Measurements from ENCODE around the gene ARRB1. TPM values are rescaled to one million over a fixed set of nuclear protein-coding genes. Genes with fewer than 3 reads are reported as not detected.

ARRB1 gene
- total and polyA plus RNA-seq, 2 of the 13 experiments (the other 11 are each of a cell fraction or from before 2014, with no cell fraction given), result 22.5 to 35.7 TPM

GRCh38 chr11:75351791-75352587 is 528 bp upstream of the ARRB1 start:
- peaks cover 13% of the 10 kb centered on the region; the same call in 1 of the 2 replicates for H4K20me1 ChIP-seq (ENCODE audit: insufficient read depth, low read length)
- H3K9ac ChIP-seq (ENCODE audit: insufficient read depth, low read depth, low read length), result peak overlapping the region; percentile 72
- H3K4me1 ChIP-seq (ENCODE audit: insufficient read depth, low read length), result peaks cover 52% of the 10 kb centered on the region
- no peak overlapping the region for H2AFZ ChIP-seq (ENCODE audit: low read length)
- ChIA-PET CTCF (ENCODE audit: low intra/inter-chr PET ratio, low total read pairs) (interaction anchor here (0.7 to 1.5 kb wide), 3 partner anchors 23 to 33 kb away, joined by 3 to 6 read pairs (median 3); no protein-coding TSS in a partner anchor), POLR2A (interaction anchor here (0.7 to 3.7 kb wide), 11 partner anchors 9 to 87 kb away, joined by 3 to 20 read pairs (median 4); no protein-coding TSS in a partner anchor)
- in situ Hi-C loops (cut with HindIII; ENCODE audit: extremely low pct_ligation_motif_present, low pct_unique_long_range_greater_than_20kb), result no loop called here
- 1% methylated on average over 15 of the region's 64 CpGs for WGBS (ENCODE audit: low lambda C conversion rate)
- peaks cover 40% of the 10 kb centered on the region for H3K79me2 ChIP-seq (ENCODE audit: insufficient read depth, low read length)
- no peaks in the 10 kb centered on the region for H3K9me3 ChIP-seq (ENCODE audit: low read length)
- peak; percentile 65 for FAIRE-seq
- intact Hi-C loops (cut with micrococcal nuclease; ENCODE audit: unreplicated experiment), result loop anchor here (2.0 kb wide), 1 partner anchor 29 kb away; no protein-coding TSS in a partner anchor
- H3K36me3 ChIP-seq (replicated peaks in 1 of 2; ENCODE audit: control insufficient read depth in 1 of 2, insufficient read depth in 2 of 2, low read length in 2 of 2), result no peaks in the 10 kb centered on the region
- BruUV-seq (replicated peaks), result TSS peak; percentile 86
- peak overlapping the region; percentile 63 to 86 (median 84) for H3K4me3 ChIP-seq (replicated peaks in 1 of 3; ENCODE audit: insufficient read depth in 1 of 3, low read depth in 2 of 3, low read length in 3 of 3)
- peaks cover 5 to 14% of the 10 kb centered on the region in 2 experiments; a peak in 3 of 5 replicates for H3K27me3 ChIP-seq (ENCODE audit: control insufficient read depth in 1 of 2, insufficient read depth in 2 of 2, low read length in 2 of 2)
- peak overlapping the region; percentile 85 for H3K27ac ChIP-seq (ENCODE audit: extremely low read length, insufficient read depth, low read length)
- ATAC-seq, result peak; percentile 83
- peak; percentile 90 for DNase-seq (ENCODE audit: low spot score)
- peak overlapping the region; percentile 94 for H3K4me2 ChIP-seq (ENCODE audit: low read depth, low read length)
- peak; percentile 56 for TF ChIP-seq ASH2L (IDR thresholded peaks at IDR 0.05; ENCODE audit: insufficient read length, low read depth, low read length)
- TF ChIP-seq STAT5B (CRISPR knock-in tag; IDR thresholded peaks at IDR 0.05), result no peak
- peak; percentile 83 for TF ChIP-seq ZMYM3 (CRISPR knock-in tag; IDR thresholded peaks at IDR 0.05)
- TF ChIP-seq RARA (CRISPR knock-in tag; IDR thresholded peaks at IDR 0.05), result peak; percentile 87
- no peak for TF ChIP-seq MAFF (IDR thresholded peaks at IDR 0.05; ENCODE audit: low read depth, low read length)
- TF ChIP-seq ZNF839 (CRISPR knock-in tag; IDR thresholded peaks at IDR 0.05; ENCODE audit: borderline replicate concordance), result no peak
- TF ChIP-seq ARID2 (CRISPR knock-in tag; IDR thresholded peaks at IDR 0.05; ENCODE audit: borderline replicate concordance), result 0 out of 2 replicates have a peak, but pooled peaks have one; percentile 13
- no peak for TF ChIP-seq PREB (CRISPR knock-in tag; IDR thresholded peaks at IDR 0.05)
- TF ChIP-seq, protein P1, sequence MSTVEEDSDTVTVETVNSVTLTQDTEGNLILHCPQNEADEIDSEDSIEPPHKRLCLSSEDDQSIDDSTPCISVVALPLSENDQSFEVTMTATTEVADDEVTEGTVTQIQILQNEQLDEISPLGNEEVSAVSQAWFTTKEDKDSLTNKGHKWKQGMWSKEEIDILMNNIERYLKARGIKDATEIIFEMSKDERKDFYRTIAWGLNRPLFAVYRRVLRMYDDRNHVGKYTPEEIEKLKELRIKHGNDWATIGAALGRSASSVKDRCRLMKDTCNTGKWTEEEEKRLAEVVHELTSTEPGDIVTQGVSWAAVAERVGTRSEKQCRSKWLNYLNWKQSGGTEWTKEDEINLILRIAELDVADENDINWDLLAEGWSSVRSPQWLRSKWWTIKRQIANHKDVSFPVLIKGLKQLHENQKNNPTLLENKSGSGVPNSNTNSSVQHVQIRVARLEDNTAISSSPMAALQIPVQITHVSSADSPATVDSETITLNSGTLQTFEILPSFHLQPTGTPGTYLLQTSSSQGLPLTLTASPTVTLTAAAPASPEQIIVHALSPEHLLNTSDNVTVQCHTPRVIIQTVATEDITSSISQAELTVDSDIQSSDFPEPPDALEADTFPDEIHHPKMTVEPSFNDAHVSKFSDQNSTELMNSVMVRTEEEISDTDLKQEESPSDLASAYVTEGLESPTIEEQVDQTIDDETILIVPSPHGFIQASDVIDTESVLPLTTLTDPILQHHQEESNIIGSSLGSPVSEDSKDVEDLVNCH (CRISPR knock-in tag; IDR thresholded peaks at IDR 0.05), result no peak
- no peak for TF ChIP-seq SP1 (IDR thresholded peaks at IDR 0.05)
- TF ChIP-seq SP1 (CRISPR knock-in tag; IDR thresholded peaks at IDR 0.05), result peak; percentile 22; the same call in 1 of the 2 replicates
- TF ChIP-seq, protein P2, sequence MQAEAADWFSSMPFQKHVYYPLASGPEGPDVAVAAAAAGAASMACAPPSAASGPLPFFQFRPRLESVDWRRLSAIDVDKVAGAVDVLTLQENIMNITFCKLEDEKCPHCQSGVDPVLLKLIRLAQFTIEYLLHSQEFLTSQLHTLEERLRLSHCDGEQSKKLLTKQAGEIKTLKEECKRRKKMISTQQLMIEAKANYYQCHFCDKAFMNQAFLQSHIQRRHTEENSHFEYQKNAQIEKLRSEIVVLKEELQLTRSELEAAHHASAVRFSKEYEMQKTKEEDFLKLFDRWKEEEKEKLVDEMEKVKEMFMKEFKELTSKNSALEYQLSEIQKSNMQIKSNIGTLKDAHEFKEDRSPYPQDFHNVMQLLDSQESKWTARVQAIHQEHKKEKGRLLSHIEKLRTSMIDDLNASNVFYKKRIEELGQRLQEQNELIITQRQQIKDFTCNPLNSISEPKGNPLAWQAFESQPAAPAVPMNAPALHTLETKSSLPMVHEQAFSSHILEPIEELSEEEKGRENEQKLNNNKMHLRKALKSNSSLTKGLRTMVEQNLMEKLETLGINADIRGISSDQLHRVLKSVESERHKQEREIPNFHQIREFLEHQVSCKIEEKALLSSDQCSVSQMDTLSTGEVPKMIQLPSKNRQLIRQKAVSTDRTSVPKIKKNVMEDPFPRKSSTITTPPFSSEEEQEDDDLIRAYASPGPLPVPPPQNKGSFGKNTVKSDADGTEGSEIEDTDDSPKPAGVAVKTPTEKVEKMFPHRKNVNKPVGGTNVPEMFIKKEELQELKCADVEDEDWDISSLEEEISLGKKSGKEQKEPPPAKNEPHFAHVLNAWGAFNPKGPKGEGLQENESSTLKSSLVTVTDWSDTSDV (CRISPR knock-in tag; IDR thresholded peaks at IDR 0.05), result no peak
- peak; percentile 49; the same call in 1 of the 2 replicates for TF ChIP-seq ZNF44 (CRISPR knock-in tag; IDR thresholded peaks at IDR 0.05)
- TF ChIP-seq ZNF256 (CRISPR knock-in tag; conservative IDR thresholded peaks at IDR 0.05), result no peak
